NB4 (cell line): ENCODE data around the gene HS6ST1.

Experiments
- CTCF ChIP-seq: IDR thresholded peaks from one replicate; pipeline ENCODE4 v1.5.1; 2012; ENCODE audit warnings: low read depth, low read length
- POLR2A ChIP-seq: IDR thresholded peaks from 2 replicates; pipeline ENCODE4 v1.6.1; 2011; ENCODE audit warnings: mild to moderate bottlenecking; ENCODE audit not compliant: insufficient read length; ENCODE audit errors: extremely low read depth
- TF ChIP-seq, protein P1 (sequence below): IDR thresholded peaks from 2 replicates; pipeline ENCODE4 v1.6.1; 2011; ENCODE audit warnings: low read depth, low read length

DNA sequence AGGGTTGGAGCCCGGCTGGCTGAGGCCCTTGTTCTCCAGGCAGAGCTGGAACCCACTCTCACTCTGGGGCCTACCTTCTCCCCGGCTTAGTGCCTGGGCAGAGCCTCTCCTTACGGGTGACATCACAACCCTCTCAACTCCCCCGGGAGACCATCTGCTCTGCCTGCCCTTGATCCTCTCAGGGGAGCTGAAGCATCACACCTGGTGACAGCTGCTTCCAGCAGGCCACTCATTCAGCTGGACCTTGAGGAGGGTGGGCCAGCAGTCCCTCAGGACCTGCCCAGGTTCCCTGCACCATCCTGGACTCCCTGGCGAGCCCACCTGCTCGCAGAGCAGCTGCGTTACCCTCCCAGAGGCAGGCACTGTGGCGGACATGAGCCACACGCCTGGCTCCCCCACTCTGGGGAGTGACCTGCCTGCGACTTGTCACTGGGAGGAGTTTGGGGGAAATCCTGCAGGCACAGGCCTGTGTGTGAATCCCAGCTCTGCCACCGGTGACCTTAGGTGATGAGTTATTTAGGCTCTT lies 13.1 kb downstream of the HS6ST1 start:
- TF ChIP-seq CTCF (no peak), POLR2A (no peak)
- TF ChIP-seq, protein P1, sequence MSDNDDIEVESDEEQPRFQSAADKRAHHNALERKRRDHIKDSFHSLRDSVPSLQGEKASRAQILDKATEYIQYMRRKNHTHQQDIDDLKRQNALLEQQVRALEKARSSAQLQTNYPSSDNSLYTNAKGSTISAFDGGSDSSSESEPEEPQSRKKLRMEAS = no peak
